NCI-H82 treated with DMSO at 0.1 percent for 48 hours (cell line): ENCODE data around the gene FAM168A.
A peak's percentile ranks its signal among the peaks of the same experiment; 100 is the strongest.

Source experiments
- DNase-seq: peaks from one replicate; lab custom pipeline; 2025; ENCODE audit not compliant: unreplicated experiment; lab: John Stamatoyannopoulos, UW

FAM168A gene

GRCh38 chr11:73429121-73429750 lies 168.7 kb downstream of the FAM168A start:
- no peak for DNase-seq

DNA sequence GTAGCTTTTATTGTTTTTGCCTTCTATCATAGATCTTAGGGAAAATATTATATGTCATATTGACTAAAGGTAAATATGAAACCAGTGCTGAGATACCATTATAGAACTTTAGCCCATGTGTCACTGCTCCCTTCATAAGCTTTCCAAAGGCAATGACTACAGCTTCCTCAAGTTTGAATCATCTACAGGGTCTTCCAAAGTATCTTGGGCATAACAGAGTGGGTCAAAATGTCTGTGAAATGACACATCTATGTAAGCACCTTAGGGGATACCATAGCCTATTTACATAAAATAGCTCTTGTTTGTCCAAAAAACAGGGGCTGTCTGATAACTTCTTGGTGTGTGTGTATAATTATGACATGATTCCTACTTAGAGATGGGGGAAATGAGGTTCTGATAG lies 169.2 kb downstream of the FAM168A start:
- DNase-seq = no peak

- DNase-seq = no peak
Measured at GRCh38 chr11:73428227-73428626, 169.7 kb downstream of the FAM168A start.

DNA sequence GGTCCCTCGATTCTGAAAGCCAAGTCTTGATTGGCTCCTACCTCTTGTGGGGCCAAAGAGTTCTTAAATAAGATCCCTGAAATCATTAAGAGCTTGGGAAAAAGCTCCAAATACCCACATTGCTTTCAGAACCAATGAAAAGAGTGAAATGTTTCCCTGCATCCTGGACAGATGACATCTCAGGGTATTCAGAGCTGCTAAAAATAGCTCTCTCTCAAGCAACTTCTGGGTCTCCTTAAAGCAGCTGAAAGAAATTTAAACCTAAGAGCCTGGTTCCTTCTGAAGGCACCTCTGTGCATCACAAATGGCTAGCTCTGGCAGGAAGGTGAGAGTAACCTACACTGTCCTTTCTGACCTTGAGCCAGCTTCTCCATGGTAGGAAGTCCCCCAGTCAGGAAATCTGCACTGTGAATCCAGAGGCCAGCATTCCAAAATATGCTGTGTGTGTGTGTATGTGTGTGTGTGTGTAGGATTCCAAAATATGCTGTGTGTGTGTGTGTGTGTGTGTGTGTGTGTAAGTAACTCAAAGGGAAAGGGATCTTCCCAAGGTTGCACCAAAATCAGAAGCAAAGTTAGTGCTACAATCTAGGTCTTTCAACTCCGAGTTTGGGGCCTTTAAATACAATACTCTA lies 171.6 kb downstream of the FAM168A start:
- no peak for DNase-seq

GRCh38 chr11:73425108-73425507 lies 172.8 kb downstream of the FAM168A start:
- no peak for DNase-seq

DNA sequence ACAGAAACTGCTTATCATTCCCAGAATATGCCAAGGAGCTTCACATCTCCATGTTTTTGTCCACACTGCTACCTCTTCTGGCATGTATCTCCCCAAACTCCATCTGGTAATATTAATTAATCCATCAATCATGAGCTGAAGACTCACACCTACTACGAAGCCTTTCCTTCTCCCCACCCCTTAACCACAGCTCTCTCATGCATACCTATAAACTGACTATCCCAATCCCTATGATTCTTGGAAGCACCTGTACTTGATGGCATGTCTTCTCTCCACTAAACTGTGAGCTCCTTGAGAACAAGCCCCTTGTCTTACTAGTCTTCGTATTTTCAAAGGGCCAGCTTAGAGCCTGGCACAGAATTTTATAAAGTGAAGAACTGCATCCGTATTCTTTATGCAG lies 174.4 kb downstream of the FAM168A start:
- no peak for DNase-seq

GRCh38 chr11:73422886-73423285 lies 175.0 kb downstream of the FAM168A start:
- no peak for DNase-seq

DNA sequence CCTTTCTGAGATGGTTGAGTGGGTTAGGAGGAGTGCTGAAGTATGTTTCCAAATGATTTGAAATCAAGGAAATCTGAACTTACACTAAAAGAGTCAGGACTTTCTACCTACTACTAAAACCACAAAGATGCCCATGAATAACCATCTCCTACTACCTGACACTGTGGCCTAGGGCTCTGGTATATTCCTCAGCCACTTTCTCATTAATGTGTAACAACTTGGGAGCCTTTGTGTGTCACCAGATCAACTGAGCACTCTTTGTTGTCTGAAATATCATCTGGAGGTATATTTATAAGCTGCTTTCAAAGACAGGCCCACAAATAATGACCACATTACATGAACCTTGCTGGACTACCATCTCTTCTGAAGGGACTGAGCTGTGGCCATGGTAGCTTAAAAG lies 177.8 kb downstream of the FAM168A start:
- no peak for DNase-seq

DNA sequence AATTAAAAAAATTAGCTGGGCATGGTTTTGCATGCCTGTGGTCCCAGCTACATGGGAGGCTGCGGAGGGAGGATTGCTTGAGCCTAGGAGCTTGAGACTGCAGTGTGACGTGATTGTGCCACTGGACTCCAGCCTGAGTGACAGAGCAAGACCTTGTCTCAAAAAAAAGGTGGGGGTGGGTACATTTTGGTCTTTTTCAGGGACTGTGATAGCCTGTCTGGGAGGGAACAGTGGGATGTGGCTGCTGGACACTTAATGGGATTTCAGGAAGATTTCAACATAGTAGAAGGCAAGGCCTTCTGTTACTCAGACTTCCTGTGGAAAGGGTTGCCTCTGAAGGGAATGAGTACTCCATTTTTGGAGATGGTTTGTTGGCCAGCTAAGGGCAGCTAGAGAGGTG lies 181.1 kb downstream of the FAM168A start:
- DNase-seq = peak; percentile 9

GRCh38 chr11:73415854-73416615 lies 181.9 kb downstream of the FAM168A start:
- DNase-seq = peak; percentile 68

- DNase-seq = no peak
Measured at GRCh38 chr11:73414977-73415651, 182.8 kb downstream of the FAM168A start.

DNA sequence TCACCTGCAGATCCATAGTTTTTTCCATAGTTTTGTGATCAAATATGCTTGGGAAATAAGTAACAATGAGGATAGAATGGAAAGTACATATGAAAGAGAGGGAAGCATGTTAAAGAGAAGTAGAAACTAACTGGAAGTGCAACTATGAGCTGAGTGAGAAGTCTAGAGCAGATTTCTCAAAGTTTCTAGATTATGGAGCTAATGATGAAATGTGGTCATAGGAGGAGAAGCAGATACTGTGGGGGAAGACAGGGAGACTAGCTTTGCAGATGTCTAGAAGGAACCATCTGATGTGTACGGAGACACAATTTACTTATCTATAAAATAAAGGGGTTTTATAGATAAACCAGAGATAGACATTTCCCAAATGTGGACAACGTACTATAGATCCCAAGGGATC lies 184.7 kb downstream of the FAM168A start:
- no peak for DNase-seq

DNA sequence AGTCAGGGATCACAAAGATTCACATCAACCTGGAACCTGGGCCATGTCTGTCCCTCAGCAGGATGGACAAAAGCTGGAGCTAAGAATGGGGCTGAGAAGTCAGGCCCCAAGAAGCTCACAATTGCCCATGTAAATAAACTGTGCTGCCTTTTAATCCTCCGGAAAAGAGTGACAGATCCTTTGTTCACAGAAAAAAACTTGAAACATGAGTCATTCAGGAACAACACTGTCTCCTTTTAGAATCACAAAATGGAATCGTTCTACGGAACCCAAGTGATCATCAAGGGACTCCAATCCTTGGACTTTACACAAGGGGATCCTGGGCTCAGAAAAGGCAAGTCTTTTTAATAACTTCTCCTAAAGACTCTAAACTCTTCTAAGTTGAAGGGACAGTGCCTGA lies 185.6 kb downstream of the FAM168A start:
- no peak for DNase-seq

DNA sequence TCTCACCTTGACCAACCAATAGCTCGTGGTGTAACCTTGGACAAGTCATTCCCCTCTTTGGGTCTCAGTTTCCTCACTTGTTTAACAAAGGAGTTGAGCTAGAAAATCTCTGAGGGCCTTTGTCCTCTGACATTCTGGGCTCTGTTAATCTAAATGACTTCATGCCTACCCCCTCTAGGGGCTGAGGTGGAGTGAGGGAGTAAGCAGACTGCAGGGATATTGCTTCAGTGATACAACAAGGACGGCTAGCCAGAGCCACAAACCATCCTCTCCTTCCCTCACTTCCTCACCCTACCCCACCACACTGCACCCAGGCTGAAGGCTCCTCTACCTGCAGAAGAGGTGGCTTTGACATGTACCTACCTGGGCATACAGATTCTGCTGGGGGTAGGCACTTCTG lies 186.9 kb downstream of the FAM168A start:
- DNase-seq = no peak

GRCh38 chr11:73410627-73411026 lies 187.3 kb downstream of the FAM168A start:
- no peak for DNase-seq

GRCh38 chr11:73409431-73409830 lies 188.5 kb downstream of the FAM168A start:
- no peak for DNase-seq

GRCh38 chr11:73406619-73407018 lies 191.3 kb downstream of the FAM168A start:
- DNase-seq = no peak

- DNase-seq = no peak
Measured at GRCh38 chr11:73406131-73406530, 191.8 kb downstream of the FAM168A start.

DNA sequence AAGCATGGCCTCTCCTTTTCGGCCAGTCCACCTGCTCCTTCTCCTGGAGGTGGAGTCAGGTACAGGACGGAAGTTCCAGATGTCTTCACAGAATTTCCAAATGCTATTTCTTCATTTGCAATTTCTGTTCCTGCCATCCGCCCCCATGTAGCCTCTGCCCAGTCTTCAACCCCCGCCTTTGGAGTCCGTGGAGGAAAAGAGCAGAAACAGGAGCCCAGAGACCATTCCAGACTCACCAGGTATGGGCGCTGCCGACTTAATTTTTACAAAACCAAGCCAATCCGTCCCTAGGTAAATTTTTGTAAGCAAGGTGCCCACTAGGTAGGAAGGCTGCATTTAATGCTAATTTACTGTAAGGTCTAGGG lies 192.8 kb downstream of the FAM168A start:
- DNase-seq = no peak

GRCh38 chr11:73404506-73405145 lies 193.3 kb downstream of the FAM168A start:
- no peak for DNase-seq

GRCh38 chr11:73404048-73404447 lies 193.9 kb downstream of the FAM168A start:
- DNase-seq = no peak
